Measurements from ENCODE around the gene STOML1.
A peak's percentile ranks its signal among the peaks of the same experiment; 100 is the strongest.
"Not testable (repeated sequence)": the region's sequence is repeated elsewhere in the genome, so short reads cannot be mapped to it uniquely, and the experiment has no call there.

Gene STOML1

DNA sequence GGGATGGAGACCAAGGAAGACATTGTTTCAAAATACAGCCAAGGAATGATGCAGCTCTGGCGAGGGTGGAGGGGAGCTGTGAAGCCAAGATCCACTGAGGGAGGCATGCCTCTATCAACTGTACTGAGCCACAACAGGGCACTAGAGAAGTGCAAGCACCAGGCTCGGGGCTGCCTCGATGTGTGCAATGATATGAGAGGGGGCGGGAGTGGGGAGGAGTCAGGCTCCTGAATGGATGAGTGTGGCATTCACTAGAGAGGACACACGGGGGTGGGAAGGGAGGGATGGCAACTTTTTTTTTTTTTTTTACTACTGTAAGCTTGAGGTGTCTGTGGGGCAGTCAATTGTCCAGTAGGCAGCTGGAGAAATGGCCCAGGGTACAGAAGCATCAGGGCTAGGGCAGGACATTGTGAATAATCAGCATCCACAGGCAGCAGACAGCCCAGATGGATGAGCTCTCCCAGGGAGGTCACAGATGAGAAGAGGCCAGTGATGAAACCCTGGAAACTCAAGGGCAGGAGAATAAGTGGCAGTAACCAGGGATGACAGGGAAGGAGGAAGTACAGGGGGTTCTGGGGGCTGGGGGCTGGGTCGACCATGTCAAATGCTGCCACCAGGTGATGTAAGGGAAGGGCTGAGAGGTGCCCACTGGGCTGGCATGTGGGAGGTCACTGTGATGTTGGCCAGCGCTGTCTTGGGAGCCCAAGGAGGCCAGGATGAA lies 5.9 kb downstream of the STOML1 start:
- no peak for DNase-seq

DNA sequence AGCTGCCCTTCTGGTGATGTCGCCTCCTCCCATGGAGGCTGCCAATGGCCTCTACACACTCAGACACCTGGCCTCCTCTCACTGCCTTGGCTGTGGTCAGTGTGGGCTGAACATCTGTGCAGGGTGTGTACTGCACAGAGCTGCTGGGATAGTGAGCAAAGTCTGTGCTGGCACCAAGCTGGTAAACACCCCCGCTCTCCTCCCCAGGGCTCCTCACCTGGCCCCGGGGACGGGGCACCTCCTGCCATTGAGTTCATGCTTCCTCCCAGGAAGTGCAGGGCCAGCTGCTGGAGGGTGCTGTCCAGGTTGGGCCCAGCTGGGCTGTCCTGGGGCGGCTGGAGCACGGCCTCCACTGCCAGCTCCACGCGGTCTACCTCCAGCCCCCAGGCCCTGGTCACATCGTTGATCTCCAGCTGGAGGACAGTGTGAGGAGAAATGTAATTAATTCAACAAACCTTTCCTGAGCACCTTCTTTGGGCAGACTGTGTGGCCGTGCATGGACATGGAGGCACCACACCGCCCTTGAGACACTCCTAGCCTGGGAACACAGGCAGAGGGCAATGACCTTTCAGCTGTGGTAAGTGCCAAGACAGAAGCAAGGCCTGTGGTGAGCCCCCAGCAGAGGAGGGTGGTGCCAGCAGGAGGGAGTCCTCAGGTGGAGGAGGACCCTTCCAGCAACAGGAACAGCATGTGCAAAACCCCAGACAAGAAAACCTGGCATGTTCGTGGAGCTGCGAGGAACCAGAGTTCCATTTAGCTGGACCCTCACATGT lies 6.8 kb downstream of the STOML1 start:
- no peak for DNase-seq

DNA sequence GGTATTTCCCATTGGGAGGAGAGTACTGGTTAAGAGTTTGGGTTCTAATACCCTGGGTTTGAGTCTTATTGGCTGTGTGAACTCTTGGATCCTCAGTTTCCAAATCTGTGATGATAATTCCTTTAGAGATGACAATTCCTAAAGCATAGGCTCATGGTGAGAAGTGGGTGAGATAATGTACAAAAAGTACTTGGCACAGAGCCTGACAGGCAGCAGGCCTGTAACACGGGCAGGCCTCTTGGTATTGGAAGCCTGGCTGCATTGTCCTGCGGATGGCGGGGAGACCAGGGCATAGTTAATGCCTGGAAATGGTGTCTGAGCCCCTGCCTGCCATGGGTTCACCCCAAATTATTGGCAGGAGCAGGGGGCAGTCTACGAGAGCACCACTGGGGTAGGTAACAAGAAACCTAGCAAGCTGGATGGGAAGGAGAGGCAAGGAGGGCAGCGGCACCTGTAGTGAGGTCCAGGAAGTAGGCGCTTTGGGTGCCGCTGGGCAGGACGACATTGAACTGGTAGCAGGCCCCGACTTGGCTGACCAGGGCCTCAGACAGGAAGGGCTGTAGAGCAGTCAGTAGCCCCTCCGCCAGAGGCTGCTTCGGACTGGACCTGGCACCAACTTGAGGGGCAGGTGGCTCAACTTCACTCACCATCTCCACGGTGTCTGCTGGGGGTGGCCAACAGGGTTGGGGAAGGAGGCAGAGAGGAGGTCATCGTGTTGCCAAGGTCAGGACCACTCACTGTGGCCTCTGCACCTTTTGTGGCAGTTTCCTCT lies 7.7 kb downstream of the STOML1 start:
- no peak for DNase-seq

GRCh38 chr15:73983773-73984172 lies 8.3 kb downstream of the STOML1 start:
- DNase-seq, result no peak

GRCh38 chr15:73983211-73983727 lies 8.8 kb downstream of the STOML1 start:
- no peak for DNase-seq

GRCh38 chr15:73982222-73982962 lies 9.7 kb downstream of the STOML1 start:
- DNase-seq, result no peak

DNA sequence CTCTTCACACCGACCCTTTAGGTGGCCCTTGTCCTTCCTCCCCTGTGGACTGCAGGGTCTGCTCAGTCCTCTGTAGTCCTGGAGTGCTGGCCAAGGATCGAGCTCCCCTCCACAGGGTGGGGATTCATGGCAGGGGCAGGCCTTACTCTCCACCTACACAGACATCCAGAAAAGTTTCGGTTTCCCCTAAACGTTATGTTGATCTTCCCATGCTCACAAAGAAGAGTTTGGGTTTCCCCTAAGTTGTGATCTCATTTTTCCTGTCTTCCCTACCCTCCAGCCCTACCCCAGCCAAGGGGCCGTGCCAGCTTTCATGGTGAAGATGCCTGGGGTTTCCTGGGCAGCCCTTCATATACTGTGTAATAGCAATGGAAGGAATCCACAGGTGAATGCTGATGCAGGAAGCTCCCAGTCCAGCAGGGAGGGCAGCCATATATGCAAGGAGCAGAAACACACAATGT lies 10.3 kb downstream of the STOML1 start:
- no peak for DNase-seq

GRCh38 chr15:73979636-73980035 lies 12.5 kb downstream of the STOML1 start:
- no peak for DNase-seq

- DNase-seq, result no peak
Observed at GRCh38 chr15:73978896-73979295, 13.2 kb downstream of the STOML1 start.

DNA sequence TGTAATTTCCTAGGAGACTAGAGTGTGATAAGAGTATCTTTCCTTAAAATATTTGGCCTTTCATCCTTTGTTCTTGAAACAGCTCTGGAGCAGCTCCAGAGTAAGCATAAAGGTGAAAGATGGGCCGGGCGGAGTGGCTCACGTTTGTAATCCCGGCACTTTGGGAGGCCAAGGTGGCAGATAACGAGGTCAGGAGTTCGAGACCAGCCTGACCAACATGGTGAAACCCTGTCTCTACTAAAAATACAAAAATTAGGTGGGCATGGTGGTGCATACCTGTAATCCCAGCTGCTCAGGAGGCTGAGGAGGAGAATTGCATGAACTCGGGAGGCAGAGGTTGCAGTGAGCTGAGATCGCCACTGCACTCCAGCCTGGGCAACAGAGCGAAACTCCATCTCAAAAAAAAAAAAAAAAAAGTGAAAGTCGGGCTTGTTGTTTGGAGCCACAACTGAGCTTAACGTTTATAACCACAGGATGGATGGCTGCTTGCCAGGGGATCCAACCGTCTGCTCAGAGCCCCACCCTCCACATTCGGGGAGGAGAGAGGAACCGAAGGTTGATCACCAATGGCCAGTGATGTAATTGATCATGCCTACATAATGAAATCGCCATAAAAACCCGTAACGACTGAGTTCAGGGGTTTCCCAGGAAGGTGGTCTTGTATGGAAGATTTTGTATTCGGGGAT lies 16.5 kb downstream of the STOML1 start:
- DNase-seq, result not testable (repeated sequence)

- DNase-seq, result not testable (repeated sequence)
Observed at GRCh38 chr15:73973683-73974200, 18.4 kb downstream of the STOML1 start.

DNA sequence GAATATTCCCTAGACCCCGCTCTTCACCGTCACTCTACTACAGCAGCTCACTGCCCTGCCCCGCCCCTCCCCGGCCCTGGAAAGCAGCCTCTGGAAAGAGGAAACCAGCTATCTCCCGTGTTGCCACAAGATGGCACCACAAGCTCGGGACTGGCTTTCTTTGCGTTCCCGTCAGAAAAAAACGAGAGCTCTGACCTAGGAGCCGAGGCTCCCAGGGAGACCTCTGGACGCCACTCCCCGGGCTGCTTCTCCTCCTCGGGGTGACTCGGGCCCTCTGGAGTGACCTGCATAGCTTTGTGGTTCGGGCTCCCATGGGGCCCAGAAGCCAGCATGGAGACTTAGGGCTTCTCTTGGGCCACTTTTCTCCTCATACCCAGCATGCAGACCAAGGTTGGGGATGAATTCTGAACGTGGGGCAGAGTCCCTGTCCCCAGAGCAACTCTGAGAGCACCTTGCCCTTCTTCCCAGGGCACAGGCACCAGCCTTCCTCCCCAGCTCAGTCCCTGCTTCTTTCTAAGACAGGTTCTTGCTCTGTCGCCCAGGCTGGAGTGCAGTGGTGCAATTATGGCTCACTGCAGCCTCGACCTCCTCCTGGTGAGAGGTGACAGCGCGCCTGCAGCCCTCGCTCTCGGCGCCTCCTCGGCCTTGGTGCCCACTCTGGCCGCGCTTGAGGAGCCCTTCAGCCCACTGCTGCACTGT lies 19.0 kb downstream of the STOML1 start:
- DNase-seq, result peak; percentile 71

- DNase-seq, result no peak
Observed at GRCh38 chr15:73969151-73969759, 22.8 kb downstream of the STOML1 start.

DNA sequence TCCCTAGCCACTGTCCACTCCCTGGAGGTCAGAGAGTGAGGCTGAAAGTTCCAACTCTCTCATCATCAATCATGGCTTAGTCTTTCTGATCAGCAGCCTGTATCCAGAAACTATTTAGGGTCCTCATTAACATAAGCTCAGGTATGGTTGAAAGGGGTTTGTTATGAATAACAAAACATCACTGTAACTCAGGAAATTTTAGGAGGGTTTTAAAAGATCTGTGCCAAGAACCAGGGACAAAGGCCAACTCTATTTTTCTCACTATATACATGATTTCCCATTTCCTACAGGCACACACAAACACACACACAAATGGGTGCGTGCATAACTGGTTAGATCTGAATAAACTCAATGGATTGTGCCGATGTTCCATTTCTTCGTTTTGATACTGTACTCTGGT lies 23.6 kb downstream of the STOML1 start:
- DNase-seq, result no peak

DNA sequence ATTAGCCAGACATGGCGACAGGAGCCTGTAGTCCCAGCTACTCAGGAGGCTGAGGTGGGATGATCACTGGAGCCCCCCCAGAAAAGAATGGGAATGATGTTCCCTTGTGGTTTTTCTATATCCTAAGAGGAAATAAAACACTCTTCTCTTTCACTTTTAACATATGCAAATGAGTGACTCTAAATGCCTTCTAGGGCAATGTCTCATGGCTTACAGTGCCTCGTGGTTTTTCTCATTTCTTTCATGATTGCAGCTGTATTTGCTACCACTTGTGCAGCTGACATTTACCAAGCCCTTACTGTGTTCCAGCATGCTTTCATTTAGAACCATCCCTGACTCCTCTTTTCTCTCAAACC lies 26.4 kb downstream of the STOML1 start:
- DNase-seq, result no peak

GRCh38 chr15:73965094-73965757 lies 26.9 kb downstream of the STOML1 start:
- DNase-seq, result no peak

DNA sequence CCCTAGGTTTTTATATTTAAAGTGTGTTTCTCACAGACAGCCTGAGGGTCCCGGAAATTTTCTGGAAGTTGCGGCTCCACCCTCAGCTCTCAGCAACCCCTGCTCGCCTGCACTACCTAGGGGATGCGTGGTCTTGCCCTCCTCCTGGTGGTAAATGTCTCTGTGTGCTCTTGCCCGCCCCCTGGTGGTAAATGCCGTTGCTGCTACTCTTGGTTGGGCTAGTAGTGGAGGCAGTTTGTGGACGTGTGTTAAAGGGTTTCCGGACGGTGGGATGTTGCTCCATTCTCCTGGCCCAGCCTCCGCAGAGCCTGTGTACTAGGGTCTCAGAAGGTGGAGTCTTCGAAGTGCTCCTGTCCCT lies 27.4 kb downstream of the STOML1 start:
- DNase-seq, result peak; percentile 88

DNA sequence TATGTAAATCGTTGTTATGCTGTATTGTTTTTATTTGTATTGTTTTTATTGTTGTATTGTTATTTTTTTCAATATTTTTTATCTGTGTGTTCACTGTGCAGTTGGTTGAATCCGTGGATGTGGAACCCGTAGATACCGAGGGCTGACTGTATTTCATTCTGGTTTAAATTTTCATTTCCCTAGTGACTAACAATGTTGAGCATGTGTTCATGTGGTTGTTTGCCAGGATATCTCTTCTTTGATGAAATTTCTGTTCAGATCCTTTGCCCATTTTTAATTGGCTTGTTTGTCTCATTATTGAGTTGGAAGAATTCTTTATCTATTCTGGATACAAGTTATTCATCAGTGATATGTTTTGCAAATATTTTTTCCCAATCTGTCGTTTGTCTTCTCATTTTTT lies 29.7 kb downstream of the STOML1 start:
- DNase-seq, result no peak

GRCh38 chr15:73960472-73961070 lies 31.5 kb downstream of the STOML1 start:
- not testable (repeated sequence) for DNase-seq

GRCh38 chr15:73959801-73960200 lies 32.3 kb downstream of the STOML1 start:
- no peak for DNase-seq
